Kasumi-1 (cell line): ENCODE data around the gene TMEM131.

Source experiments
- DNase-seq, 2 experiments: peaks; one replicate each; lab custom pipeline; 2025; lab: John Stamatoyannopoulos, UW

TMEM131 gene

DNA sequence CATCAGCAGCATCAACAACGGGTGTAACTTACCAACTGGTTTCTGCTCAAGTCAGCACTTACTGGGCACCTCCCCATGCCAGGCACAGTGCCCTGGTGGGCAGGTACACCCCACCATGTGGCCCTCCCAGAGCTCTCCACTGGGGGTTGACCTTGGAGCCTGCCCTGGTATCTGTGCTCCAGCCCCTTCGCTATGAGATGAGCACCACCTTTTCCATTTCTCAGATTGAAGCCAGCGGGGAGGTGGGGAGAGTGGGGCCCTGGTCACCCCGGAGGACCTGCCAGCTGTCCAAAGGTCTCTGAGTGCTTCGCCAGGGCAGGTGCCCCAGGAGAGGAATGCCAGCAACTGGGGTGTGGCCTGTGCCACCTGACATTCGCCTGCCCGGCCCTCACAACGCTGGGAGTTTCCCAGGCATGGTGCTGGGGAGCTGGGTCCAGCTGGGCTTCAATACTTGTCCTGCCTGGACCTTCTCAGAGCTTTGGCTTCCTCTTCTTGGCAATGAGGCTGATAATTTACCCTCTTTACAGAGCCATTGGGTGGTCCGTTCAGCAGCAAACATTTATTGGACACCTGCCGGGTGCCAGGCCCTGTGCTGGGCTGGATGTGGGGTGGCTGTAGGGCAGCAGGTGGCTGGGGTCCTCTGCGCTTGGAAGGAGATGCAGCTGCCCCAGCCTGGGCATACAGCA is 288.2 kb downstream of the TMEM131 start:
- no peak for DNase-seq

DNA sequence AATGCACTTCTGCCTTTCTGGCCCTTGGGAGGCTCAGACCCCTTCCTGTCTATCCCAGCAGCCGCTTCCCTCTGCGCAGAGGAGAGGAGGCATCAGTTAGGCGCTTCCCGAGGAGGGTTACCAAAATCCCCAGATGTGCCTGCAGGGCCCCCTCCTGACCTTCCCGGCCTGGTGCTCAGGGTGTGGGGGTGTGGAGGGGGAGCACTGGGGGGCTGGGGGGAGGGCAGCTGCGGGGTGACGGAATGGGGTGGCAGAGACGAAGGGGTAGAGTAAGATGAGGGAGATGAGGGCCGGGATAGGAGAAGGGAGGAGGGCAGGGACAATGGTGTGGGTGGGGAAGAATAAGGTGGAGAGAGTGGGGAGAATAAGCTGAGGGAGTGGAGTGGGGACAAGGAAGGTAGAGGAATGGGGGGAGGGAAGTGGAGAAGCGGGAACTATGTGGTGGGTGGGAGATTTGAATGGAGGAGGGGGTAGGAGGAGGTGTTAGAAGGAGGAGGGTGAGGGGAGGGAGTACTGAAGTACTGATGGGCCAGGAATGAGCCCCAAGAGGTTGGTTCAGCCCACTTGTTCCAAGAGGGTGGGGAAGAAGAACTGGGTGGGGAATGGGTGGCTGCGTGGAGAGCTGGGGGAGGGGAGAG is 288.9 kb downstream of the TMEM131 start:
- peak; percentile 13 to 18 for DNase-seq
